DMS153 treated with DMSO at 0.1 percent for 48 hours (cell line): ENCODE measurements around the gene FNDC11.

Experiments used
- DNase-seq: peaks from one replicate; lab custom pipeline; 2025; ENCODE audit not compliant: unreplicated experiment; lab: John Stamatoyannopoulos, UW

FNDC11 gene

DNA sequence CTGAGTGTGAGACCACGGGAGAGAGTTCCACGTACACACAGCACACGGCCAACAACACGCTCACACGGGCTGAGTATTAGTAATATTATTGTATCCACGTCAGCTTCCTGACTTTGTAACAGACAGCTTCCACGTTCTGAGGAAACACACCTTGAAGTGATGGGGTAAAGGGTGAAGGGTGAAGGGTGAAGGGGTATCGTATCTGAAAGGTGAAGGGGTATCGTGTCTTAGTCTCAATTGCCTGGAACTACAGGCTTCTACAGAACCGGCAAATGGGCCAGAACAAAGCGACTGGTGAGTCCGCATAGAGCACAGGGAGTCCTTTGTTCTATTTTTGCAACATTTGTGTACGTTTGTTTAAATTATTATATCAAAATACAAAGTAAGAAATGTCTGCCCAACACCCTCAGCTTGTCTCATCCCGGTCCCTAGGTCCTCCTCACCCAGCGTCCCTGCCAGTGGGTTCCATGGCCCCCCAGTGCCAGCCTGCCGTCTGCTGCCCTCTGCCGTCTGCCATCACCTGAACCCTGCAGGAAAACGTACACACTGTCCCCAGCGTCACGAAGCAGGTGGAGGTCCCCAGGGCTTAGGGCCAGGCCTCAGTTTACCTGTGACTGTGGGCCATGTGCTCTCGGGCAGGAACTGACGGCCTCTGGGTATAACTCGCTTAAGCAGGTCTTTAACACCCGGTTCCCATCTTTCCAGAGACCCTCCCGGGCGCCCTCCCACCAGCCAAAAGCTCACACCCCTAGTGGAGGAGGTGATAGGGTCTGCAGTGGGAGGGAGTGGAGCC, 24.5 kb downstream of the FNDC11 start:
- DNase-seq = no peak

DNA sequence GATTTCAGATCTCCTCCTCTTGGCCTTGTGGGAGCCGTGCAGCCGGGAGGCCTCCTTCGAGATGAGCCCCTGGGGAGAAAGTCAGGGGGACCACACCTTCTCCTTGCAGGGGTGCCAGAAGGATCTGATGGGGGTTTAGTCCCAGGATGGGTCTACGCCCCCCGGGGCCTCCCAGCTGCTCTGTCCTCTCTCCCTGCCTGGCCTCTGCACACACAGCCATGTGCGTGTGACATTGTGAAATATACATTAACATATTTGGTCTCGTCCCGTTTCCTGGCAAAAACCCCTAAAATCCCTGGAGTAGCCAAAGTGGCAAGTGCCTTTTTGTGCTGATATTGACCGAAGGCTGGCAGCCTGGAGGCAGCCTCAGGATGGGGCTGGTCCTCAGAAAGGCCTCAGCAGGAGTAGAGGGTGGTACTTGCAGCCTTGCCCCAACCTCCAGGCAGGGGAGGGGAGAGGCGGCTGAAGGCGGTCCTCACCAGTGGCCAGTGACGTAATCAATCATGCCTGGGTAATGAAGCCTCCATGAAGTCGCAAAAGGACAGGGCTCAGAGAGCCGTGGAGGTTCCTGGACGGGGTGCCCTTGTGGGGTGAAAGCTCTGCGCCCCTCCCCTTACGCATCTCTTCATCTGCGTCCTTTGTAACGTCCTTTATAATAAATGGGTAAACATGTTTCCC, 25.2 kb downstream of the FNDC11 start:
- no peak for DNase-seq

DNA sequence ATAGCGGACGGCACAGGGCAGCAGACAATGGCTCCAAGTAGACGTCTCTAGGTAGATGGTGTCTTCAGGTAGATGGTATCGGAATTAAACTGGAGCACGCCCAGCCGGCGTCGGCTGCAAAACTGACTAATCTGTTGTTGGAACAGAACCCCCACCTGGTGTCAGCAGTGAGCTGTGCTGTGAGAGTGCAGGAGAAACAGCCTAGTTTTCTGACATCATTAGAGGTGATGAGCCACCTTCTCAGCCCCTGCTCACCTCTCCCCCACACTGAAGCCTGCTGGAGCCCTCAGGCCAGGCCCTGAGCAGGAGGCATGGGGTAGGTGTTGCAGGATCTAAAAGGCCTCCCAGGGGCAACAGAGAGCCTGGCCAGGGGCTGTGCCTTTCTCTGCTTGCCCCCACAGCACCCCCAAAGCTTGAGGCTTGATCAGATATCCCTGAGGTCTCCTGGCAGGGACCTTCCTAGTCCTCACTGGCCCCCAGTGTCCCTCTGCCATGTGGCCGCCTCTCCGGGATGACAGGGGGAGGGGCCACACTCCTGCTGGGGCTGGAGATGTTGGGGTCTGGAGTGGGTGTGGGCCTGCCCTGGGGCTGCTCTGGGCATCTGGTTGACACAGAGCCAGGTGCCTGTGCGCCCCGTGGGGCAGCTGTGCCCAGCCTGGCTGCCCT, 27.0 kb downstream of the FNDC11 start:
- peak; percentile 8 for DNase-seq

DNA sequence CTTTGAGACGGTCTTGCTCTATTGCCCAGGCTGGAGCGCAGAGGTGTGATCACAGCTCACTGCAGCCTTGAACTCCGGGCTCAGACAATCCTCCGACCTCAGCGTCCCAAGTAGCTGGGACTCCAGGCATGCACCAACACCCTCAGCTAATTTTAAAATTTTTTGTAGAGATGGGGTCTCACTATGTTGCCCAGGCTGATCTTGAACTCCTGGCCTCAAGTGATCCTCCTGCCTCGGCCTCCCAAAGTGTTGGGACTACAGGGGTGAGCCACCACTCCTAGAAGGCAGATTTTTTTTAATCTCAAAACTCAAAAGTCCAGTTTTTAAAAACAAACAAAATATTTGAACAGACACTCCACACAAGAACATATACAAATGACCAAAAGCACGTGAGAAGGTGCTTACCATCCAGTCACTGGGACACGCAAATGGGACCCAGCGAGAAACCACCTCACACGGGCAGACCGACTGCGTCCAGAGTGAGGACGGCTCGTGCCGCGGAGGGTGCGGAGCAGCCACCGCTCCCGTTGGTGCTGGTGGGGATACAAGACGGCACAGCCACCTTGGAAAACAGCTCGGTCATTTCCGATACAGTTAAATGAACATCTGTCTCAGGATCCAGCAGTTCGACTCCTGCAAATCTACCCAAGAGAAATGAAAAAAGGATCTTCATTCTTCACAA, 28.6 kb downstream of the FNDC11 start:
- DNase-seq = no peak

DNA sequence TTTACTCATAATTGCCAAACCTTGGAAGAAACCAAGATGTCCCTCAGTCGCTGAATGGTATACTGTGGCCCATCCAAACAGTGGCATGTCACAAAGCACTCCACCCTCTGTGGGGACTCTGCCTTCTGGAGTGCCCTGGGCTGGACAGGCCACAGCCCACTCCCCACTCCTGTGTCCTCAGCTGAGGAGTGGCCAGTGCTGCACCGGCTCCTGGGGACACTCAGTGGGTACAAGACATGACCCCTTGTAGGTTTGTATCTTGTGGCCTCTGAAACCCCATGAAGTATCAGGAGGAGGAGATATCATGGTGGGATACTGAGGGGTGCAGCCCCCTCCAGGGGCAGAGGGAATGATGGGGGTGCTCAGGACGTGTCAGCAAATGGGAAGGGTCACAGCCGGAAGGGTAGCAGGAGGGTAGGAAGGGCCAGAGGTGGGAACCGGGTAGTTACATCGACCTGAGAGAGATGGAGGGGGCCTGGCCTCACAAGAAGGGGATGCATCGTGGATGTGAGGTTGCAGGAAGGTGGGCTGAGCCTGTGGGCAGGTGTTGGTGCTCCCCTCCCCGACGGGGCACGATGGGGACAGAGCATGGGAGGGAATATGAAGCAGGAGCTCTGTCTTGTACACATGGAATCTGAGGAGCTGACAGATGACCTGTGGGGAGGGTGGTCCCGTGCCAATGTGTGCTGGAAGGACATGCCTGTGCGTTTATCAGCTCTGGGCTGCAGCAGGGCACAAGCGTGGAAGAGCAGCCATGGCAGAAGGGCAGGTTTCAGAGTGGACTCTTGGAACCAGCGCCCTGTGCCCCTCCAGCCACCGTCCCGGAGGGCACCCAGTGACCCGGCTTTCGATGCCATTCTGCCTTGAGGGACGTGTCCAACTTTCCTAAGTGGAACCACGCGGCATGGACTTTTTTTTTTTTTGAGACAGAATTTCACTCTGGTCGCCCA, 31.9 kb downstream of the FNDC11 start:
- DNase-seq = no peak

DNA sequence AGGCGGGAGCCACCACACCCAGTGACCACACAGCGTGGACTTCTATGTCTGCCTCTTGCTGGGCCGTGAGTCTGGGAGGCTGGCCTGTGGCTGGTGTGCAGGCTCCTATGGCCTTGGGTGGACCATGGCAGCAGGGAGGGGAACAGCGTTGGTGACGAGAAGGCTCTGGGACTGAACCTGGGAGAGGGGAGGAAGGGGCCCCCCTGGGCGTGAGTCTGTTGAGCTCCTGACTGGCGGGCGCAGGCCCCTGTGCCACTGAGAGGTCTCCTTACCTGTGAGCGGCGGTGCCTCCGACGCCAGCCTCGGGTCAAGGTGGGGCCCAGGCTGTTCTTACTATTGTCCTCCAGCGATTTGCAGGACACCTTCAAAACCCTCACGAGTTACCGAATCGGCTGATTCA, 32.8 kb downstream of the FNDC11 start:
- DNase-seq = no peak

DNA sequence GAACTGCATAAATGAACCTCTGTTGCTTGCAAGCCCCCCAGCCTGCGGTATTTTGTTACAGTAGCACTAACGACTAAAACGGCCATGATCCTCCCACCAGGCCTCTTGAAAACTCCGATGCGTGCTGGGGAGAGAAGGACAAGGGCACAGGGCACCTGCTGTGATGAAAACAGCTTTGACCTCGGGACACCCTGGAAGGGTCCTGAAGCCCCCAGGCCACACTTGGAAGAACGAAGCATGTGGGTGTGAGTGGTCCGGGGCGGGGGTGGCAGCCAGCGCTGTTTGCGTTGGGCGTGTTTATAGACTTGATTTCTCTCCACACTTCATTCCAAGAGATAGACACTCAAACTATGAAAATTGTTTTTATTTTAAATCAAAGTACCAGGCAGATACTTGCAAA, 33.3 kb downstream of the FNDC11 start:
- no peak for DNase-seq

DNA sequence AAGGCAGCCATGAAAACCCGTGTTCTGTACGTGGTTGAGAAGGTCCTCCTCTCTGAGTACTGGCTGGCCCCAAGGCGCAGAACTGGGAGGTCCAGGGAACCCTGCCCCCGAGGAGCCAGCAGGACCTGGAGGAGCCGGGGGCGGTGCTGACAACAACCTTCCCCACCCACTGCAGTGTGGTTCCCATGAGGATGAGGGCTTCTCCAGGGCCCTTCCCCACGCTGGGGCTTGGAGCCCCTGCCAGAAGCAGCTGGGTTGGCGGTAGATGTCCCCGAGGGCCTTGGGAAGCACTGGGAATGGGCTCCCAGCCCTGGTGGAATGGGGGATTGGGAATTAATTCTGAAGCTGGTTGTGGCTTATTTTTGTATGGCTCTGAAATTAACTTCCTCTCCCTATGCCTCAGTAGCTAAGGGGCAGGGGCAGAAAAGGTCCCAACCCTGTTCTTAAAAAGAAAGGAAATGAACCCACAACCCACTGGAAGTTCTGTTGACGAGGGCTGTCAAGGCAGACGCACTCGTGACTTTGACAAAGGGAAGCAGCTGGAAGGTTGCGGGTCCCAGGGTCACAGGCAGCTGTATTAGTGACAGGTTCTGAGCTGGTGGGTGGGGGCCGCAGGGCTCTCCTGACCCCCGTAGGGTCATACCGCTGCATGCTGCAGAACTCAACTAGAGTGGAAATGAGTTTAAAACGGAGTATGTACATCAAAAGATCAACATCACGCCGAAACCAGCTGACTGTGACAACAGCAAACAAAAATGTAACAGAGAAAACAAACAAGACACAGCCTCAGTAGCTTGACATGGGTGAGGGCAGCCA, 34.0 kb downstream of the FNDC11 start:
- DNase-seq = no peak

DNA sequence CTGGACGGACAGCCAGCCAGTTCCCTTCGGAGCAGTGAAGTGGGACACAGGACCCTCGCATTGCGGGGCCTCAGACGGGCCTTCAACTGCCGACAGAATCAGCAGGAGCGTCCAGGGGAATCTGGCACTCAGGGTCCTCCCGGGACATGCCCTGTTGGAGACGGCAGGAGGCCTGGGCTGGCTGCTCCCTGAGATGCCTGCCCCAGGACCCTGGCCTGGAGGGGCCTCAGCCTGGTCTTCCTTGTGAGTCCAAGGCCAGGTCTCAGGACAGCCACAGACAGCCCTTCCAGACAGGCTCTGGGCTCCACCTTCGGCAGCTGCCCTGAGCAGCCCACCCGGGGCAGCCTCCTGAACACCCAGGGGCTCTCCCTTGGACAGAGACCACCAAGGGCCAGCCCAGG, 34.7 kb downstream of the FNDC11 start:
- DNase-seq = no peak

DNA sequence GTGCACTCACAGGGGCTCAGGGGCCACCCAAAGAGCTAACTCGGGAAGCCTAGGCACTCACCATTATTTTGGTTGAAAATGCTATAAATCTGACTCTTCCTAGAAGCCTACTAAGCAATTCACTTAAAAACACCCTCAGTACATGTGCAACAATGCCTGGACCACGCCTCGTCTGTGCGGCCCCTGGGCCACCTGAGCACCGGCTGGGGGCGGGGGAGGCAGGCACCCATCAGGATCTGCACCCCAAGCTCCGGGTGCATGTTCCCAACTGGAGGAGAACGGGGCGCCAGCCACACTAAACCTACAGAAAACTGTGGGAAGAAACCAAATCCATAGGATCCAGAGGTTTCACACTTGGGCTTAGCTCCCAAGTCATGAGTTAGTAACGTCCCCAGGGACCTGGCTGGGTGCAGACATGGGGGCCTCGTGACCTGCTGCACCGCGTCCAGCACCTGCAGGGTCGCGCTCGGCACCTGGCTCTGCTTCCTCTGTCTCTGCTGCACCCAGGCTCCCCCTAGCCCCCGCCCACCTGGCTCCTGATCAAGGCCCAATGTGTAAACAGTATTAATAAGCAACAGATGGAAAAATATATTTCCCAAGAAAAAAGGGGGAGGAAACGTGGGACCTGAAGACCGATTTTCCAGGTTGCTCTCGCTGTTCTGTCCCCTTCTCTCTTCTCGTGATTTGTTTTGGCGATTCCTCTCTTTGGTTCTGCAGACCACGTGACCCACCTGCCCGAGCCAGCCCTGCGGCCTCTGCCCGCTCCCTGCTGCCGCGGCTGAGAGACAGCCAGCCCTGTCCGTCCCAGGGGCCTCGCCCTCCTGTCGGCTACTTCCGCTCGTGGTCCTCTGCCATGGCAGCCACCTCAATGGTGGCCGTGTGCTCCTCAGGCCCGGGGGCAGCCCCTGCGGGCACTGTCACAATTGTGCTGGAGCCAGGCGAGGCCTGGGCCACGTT, 35.6 kb downstream of the FNDC11 start:
- no peak for DNase-seq

DNA sequence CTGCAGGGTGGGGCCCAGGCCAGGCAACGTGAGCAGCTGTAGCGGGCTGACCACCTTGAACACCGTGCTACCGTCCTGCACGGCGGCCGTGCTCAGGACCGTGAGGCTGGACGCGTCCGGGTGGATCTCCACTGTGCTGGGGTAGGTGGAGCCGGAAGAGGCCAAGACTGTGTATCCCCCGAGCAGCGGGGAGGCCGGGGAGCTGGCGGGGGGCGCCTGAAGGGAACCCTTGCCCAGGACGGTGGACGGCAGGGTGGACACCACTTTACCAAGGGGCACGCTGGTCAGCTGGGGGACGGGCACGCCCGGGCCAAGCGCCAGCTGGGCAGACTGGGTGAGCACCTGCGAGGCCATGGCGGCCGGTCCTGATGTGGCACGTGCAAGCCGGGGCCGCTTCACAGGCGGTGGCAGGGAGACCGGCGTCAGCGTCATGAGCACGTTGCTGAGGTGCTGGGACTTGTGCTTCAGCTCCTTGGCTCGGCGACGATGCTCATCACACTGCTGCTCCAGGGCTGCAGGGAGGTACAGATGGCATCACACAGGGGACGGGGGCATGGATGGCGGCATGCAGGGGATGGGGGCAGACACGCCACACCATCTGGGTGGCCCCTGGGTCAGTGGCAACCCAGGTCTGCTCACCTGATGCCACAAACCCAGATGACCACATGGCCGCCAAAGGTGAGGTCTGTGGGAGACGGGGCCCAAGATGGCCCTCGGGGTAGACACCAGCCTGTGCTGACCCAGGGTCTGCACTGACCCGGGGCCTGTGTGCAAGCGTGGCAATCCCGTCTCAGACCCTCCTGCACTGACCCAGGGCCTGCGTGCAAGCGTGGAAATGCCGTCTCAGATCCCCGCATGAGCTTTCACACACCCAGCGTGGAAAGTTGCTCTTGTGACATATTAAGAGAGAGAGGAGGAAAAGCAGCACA, 36.5 kb downstream of the FNDC11 start:
- no peak for DNase-seq

DNA sequence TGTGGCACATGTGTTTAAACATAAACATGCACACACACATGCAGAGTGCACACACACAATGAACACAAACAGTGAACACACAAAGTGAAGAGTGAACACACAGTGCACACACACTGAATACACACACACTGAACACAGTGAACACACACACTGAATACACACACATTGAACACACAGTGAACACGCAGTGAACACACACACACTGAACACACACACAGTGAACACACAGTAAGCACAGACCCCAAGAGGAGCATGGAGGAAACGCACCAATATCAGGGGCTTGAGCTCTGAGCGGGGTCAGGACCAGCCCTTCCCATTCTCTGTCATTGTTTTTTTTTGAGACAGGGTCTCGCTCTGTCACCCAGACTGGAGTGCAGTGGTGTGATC, 37.2 kb downstream of the FNDC11 start:
- no peak for DNase-seq

DNA sequence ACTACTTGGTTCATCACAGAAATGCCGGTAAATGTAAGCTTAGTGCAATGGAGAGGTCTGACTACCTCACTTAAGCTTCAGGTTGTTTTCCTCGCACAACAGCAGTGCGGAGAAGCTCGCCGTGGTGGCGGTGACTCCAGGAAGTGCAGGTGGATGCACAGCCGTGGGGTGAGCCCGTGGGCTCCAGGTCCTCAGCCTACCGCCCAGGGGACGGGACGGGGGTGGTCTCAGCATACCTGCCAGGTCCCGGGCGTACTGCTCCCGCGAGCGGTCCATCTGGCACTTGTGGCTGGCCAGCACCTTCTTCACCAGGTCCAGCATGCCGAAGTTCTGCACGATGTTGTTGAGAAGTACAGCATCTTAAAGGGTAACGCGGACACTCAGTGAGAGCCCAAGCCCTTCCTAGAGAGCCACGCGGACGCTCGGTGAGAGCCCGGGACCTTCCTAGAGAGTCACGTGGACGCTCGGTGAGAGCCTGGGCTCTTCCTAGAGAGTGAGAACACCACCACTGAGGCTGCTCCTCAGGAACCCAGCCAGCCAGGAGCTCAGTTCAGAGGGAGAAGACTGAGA, 37.9 kb downstream of the FNDC11 start:
- no peak for DNase-seq

DNA sequence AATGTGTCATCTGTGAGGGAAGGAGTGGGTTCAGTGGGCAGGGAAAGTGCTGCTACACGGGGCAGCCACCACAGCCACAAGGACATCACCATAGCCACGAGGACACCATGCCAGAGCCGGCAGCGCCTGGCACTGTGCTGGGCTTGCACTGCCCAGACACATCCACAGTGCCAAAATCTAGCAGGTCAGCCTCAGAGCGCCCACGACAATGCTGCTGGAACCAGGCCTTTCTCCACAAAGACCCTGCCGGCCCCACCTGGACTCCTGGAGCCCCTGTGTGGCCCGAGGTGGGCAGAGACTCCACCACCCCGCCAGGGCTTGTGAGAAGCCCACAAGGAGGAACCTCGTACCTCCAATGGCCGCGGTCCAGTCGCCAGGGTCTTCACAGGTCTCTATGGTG, 38.7 kb downstream of the FNDC11 start:
- no peak for DNase-seq

DNA sequence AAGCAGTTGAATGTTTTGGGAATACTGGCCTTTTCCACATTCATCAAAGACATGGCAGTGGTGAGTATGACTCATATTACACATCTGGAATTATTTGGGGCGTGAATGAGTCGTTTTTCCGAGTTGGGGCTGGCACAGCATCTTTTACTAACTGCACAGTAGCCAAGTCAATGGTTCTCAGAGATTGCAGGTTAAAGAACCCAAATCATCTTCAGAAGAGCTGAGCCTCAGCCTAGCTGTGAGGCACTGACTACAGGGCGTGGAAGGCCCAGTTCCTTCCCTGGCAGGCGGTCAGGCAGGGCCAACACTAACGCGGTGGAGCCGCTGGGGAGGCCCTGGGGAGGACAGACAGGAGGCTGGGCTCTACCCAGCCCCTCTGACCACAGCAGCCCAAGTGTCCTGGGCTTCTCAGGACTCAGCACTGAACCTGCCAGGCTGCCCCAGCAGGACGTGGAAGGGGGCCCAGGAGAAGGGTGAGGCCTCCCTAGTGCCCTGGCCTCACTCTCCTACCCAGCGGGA, 40.1 kb downstream of the FNDC11 start:
- DNase-seq = no peak

DNA sequence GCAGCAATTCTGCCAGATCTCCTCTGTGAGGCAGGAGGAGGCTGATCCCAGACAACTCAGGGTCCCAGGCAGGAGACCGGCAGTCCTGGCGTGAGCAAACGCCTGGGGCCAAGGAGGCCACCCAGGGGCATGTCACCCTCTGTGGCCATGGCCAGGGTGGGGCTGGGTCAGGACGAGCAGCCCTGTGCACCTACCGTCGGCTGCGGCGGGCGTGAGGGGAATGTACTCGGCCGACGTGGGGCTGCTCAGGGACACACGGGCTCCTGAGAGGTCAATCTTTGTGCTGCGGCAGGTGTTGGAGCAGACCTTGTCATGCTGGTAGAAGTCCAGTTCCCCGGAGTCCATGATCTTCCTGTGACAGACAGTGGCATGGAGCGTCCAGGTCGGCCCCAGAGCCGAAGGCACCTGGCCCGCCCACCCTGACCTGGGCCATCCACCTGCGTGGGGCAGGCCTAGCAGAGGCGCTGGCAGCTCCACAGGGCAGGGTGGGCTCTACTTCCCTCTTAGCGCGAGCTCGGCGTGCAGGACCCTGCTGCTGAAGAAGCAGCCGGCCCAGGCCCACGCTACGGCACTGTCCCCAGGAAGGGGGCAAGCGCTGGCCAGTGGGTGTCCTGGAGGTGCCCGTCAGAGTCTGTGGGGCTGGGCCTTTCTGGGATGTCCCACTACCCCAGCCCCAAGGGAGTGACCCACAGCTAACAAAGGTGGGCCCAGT, 41.6 kb downstream of the FNDC11 start:
- no peak for DNase-seq
